ENCODE results near the gene PLAAT2. TPM values are rescaled to one million over a fixed set of nuclear protein-coding genes. Genes with fewer than 3 reads are reported as not detected.

The PLAAT2 gene
- total RNA-seq, 1 experiment from 2014 or later = 0.66 TPM

- POLR2A ChIA-PET = no interaction called here
- CTCF ChIA-PET = no interaction called here
- no peaks in the 10 kb centered on the region; the same call in 1 of the 2 replicates for H3K27me3 Mint-ChIP-seq (ENCODE audit: low read depth)
- DNase-seq (ENCODE audit: low spot score) (no peak), ATAC-seq (no peak)
- H3K4me3 Mint-ChIP-seq = no peak overlapping the region
- H3K9me3 Mint-ChIP-seq = no peaks in the 10 kb centered on the region
- TF ChIP-seq ATF2 (CRISPR knock-in tag; IDR thresholded peaks at IDR 0.05; ENCODE audit: borderline replicate concordance, low read depth) (no peak), TEAD4 (CRISPR knock-in tag; IDR thresholded peaks at IDR 0.05) (no peak), OVOL2 (CRISPR knock-in tag; IDR thresholded peaks at IDR 0.05; ENCODE audit: borderline replicate concordance) (no peak), ZNF396 (CRISPR knock-in tag; IDR thresholded peaks at IDR 0.05; ENCODE audit: borderline replicate concordance) (no peak), JAZF1 (CRISPR knock-in tag; IDR thresholded peaks at IDR 0.05) (no peak), ATF1 (CRISPR knock-in tag; IDR thresholded peaks at IDR 0.05) (no peak), PRRX2 (CRISPR knock-in tag; IDR thresholded peaks at IDR 0.05) (no peak)
- TF ChIP-seq, protein P1, sequence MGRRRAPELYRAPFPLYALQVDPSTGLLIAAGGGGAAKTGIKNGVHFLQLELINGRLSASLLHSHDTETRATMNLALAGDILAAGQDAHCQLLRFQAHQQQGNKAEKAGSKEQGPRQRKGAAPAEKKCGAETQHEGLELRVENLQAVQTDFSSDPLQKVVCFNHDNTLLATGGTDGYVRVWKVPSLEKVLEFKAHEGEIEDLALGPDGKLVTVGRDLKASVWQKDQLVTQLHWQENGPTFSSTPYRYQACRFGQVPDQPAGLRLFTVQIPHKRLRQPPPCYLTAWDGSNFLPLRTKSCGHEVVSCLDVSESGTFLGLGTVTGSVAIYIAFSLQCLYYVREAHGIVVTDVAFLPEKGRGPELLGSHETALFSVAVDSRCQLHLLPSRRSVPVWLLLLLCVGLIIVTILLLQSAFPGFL (CRISPR knock-in tag; IDR thresholded peaks at IDR 0.05; ENCODE audit: borderline replicate concordance) = no peak
- TF ChIP-seq, protein P2, sequence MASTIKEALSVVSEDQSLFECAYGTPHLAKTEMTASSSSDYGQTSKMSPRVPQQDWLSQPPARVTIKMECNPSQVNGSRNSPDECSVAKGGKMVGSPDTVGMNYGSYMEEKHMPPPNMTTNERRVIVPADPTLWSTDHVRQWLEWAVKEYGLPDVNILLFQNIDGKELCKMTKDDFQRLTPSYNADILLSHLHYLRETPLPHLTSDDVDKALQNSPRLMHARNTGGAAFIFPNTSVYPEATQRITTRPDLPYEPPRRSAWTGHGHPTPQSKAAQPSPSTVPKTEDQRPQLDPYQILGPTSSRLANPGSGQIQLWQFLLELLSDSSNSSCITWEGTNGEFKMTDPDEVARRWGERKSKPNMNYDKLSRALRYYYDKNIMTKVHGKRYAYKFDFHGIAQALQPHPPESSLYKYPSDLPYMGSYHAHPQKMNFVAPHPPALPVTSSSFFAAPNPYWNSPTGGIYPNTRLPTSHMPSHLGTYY (CRISPR knock-in tag; IDR thresholded peaks at IDR 0.05) = no peak
- TF ChIP-seq, protein P3, sequence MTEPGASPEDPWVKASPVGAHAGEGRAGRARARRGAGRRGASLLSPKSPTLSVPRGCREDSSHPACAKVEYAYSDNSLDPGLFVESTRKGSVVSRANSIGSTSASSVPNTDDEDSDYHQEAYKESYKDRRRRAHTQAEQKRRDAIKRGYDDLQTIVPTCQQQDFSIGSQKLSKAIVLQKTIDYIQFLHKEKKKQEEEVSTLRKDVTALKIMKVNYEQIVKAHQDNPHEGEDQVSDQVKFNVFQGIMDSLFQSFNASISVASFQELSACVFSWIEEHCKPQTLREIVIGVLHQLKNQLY (CRISPR knock-in tag; IDR thresholded peaks at IDR 0.05) = no peak
- TF ChIP-seq, protein P4, sequence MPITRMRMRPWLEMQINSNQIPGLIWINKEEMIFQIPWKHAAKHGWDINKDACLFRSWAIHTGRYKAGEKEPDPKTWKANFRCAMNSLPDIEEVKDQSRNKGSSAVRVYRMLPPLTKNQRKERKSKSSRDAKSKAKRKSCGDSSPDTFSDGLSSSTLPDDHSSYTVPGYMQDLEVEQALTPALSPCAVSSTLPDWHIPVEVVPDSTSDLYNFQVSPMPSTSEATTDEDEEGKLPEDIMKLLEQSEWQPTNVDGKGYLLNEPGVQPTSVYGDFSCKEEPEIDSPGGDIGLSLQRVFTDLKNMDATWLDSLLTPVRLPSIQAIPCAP (CRISPR knock-in tag; IDR thresholded peaks at IDR 0.05) = no peak
- no peaks in the 10 kb centered on the region for H3K36me3 Mint-ChIP-seq
- peak overlapping the region; percentile 20 for H3K27ac Mint-ChIP-seq
- H3K4me1 Mint-ChIP-seq = peaks cover 61% of the 10 kb centered on the region
Measured at GRCh38 chr11:63534076-63534475, 29.1 kb downstream of the PLAAT2 start.

DNA sequence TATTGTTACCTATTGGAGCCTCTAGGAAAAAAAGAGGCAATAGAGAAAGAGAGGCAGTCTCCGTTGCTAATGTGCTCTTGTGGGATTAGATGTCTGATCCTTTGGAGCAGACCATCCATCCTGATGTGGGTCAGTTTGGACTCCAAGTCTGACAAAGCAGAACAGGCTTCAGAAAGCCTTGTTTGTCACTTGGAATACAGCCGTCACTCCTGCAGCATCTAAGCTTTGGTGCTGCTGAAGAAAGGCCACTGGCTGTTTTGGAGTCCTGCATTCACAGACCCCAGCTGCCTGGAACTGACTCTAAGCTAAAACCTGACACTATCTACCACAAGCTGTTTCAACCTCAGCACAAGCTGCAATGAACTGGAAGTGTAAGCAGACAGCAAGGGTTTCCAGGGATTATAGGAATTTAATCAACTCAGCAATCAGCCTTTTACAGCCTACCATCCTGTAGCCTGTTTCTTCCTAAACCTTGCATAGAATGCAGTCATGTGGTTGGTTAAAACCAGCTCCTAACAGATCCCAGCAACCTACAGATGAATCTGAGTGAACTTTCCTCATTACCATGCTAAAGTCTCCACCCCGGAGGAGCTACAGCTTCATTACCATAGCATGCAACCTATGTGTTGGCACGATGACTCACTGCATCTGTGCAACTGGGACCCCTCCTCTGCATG, 30.2 kb downstream of the PLAAT2 start:
- Mint-ChIP-seq H3K4me1 (peaks cover 69% of the 10 kb centered on the region), H3K9me3 (no peaks in the 10 kb centered on the region), H3K27ac (peak overlapping the region; percentile 95), H3K4me3 (peak overlapping the region; percentile 26; the same call in 1 of the 2 replicates), H3K27me3 (ENCODE audit: low read depth) (no peaks in the 10 kb centered on the region), H3K36me3 (no peaks in the 10 kb centered on the region)
- ChIA-PET POLR2A (interaction anchor here (0.6 kb wide), 1 partner anchor 149 kb away, joined by 3 read pairs; the partner anchor contains the start of gene RTN3), CTCF (interaction anchor here (1.9 kb wide), 1 partner anchor 25 kb away, joined by 8 read pairs; no protein-coding TSS in a partner anchor)
- DNase-seq (ENCODE audit: low spot score) (no peak), ATAC-seq (no peak)
- TF ChIP-seq ATF2 (CRISPR knock-in tag; IDR thresholded peaks at IDR 0.05; ENCODE audit: borderline replicate concordance, low read depth) = no peak
- TF ChIP-seq, protein P5, sequence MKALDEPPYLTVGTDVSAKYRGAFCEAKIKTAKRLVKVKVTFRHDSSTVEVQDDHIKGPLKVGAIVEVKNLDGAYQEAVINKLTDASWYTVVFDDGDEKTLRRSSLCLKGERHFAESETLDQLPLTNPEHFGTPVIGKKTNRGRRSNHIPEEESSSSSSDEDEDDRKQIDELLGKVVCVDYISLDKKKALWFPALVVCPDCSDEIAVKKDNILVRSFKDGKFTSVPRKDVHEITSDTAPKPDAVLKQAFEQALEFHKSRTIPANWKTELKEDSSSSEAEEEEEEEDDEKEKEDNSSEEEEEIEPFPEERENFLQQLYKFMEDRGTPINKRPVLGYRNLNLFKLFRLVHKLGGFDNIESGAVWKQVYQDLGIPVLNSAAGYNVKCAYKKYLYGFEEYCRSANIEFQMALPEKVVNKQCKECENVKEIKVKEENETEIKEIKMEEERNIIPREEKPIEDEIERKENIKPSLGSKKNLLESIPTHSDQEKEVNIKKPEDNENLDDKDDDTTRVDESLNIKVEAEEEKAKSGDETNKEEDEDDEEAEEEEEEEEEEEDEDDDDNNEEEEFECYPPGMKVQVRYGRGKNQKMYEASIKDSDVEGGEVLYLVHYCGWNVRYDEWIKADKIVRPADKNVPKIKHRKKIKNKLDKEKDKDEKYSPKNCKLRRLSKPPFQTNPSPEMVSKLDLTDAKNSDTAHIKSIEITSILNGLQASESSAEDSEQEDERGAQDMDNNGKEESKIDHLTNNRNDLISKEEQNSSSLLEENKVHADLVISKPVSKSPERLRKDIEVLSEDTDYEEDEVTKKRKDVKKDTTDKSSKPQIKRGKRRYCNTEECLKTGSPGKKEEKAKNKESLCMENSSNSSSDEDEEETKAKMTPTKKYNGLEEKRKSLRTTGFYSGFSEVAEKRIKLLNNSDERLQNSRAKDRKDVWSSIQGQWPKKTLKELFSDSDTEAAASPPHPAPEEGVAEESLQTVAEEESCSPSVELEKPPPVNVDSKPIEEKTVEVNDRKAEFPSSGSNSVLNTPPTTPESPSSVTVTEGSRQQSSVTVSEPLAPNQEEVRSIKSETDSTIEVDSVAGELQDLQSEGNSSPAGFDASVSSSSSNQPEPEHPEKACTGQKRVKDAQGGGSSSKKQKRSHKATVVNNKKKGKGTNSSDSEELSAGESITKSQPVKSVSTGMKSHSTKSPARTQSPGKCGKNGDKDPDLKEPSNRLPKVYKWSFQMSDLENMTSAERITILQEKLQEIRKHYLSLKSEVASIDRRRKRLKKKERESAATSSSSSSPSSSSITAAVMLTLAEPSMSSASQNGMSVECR (CRISPR knock-in tag; IDR thresholded peaks at IDR 0.05; ENCODE audit: borderline replicate concordance) = no peak
- no peak for TF ChIP-seq CREB1 (CRISPR knock-in tag; IDR thresholded peaks at IDR 0.05)
- TF ChIP-seq, protein P1 (CRISPR knock-in tag; IDR thresholded peaks at IDR 0.05; ENCODE audit: borderline replicate concordance) = no peak
- no peak for TF ChIP-seq TP53 (CRISPR knock-in tag; IDR thresholded peaks at IDR 0.05)
- TF ChIP-seq KAT7 (CRISPR knock-in tag; IDR thresholded peaks at IDR 0.05; ENCODE audit: borderline replicate concordance) = no peak
- TF ChIP-seq ELF4 (CRISPR knock-in tag; IDR thresholded peaks at IDR 0.05; ENCODE audit: low read depth) = no peak
- TF ChIP-seq HMGA2 (CRISPR knock-in tag; IDR thresholded peaks at IDR 0.05) = no peak
- TF ChIP-seq FOXK1 (CRISPR knock-in tag; IDR thresholded peaks at IDR 0.05) = no peak
- no peak for TF ChIP-seq ZNF317 (CRISPR knock-in tag; IDR thresholded peaks at IDR 0.05; ENCODE audit: borderline replicate concordance, low read depth)
- TF ChIP-seq ESRRA (CRISPR knock-in tag; IDR thresholded peaks at IDR 0.05; ENCODE audit: borderline replicate concordance) = no peak
- no peak for TF ChIP-seq EMX1 (CRISPR knock-in tag; IDR thresholded peaks at IDR 0.05)
